ENCODE measurements around the gene CLCF1. TPM values are rescaled to one million over a fixed set of nuclear protein-coding genes. Genes with fewer than 3 reads are reported as not detected.

CLCF1 gene
- total and polyA plus RNA-seq, 2 of the 13 experiments (the other 11 are each of a cell fraction or from before 2014, with no cell fraction given): 0.49 to 0.78 TPM

- TF ChIP-seq ZC3H13 (CRISPR knock-in tag; IDR thresholded peaks at IDR 0.05) (0 out of 2 replicates have a peak, but pooled peaks have one; percentile 37), ISL2 (CRISPR knock-in tag; IDR thresholded peaks at IDR 0.05) (no peak), ZNF12 (CRISPR knock-in tag; IDR thresholded peaks at IDR 0.05) (0 out of 2 replicates have a peak, but pooled peaks have one; percentile 14), ZBTB39 (CRISPR knock-in tag; IDR thresholded peaks at IDR 0.05) (peak; percentile 13; the same call in 1 of the 2 replicates), TFDP2 (CRISPR knock-in tag; IDR thresholded peaks at IDR 0.05) (no peak), ZNF329 (CRISPR knock-in tag; IDR thresholded peaks at IDR 0.05; ENCODE audit: low read depth) (0 out of 2 replicates have a peak, but pooled peaks have one; percentile 18), AGO2 (optimal IDR thresholded peaks at IDR 0.05; ENCODE audit: low read depth, low read length) (peak; percentile 18)
Measured at GRCh38 chr11:67352546-67353316, 20.7 kb downstream of the CLCF1 start (continued).

All from HepG2 (cell line).